Right ventricle myocardium inferior (tissue), 1 donor: ENCODE measurements around the gene SEC22A. TPM values are rescaled to one million over a fixed set of nuclear protein-coding genes. Genes with fewer than 3 reads are reported as not detected.
"Not testable (repeated sequence)": the region's sequence is repeated elsewhere in the genome, so short reads cannot be mapped to it uniquely, and the experiment has no call there.

Source experiments
- ATAC-seq: fragments of 200-7000 bp; cut with Tn5 transposase; one replicate; pipeline ENCODE4 v1.9.1; 2020; ENCODE audit warnings: mild to moderate bottlenecking, moderate library complexity
- DNase-seq: peaks from one replicate; pipeline ENCODE4 v3.0.0; 2021; ENCODE audit errors: missing footprints
- intact Hi-C: fragments of 100-400 bp; cut with DNase I; formaldehyde crosslinking; loops from one replicate; pipeline ENCODE4 v1.11.0; 2022
- total RNA-seq: library from RNA; stranded (reverse); fragmentation: NEBNext Ultra II Directional; extraction: Animal tissue kit (Norgen Biotek cat#: 25700); gene quantifications from one replicate; pipeline ENCODE4 v1.2.1, GENCODE V29; 2021
- donor health status: DM: no; HTN: yes; CAD: no; lungs with severe emphysema.

The SEC22A gene
- total RNA-seq, 1 donor from 2014 or later, result 14.6 TPM

DNA sequence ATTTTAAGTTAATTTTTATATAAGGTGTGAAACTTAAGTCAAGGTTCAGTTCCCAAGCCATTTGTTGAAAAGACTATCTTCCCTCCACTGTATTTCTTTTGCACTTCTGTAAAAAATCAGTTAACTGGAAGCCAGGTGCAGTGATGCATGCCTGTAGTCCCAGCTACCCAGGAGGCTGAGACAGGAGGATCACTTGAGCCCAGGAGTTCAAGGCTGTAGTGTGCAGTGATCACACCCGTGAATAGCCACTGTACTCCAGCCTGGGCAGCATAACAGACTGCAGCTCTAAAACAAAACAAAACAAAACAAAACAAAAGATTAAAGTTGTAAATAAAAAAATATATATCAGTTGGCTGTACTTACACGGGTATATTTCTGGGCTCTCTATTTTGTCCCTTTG, 33.1 kb upstream of the SEC22A start:
- intact Hi-C loops, result no loop called here
- DNase-seq (no peak), ATAC-seq (no peak)

DNA sequence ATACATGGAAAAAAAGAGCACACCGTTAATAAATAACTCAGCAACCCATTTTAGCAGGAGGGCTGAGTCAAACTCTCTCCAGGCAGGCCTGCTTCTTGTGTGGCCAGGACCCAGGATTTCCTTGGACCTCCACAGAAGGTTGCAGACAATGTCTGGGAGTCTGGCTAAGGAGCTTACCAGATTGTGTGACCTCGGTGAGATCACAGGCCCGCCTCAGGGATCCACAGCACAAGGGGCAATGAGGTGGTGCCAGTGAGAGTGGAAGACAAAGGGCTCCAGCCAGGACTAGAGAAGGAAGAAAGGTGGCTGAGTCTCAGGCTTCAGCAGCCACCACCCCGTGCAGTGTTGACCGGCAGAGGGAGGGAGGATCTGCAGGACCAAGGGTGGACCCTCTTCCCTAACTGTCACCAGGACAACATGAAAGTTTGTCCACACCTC, 32.2 kb upstream of the SEC22A start:
- DNase-seq (no peak), ATAC-seq (no peak)
- intact Hi-C loops, result no loop called here

DNA sequence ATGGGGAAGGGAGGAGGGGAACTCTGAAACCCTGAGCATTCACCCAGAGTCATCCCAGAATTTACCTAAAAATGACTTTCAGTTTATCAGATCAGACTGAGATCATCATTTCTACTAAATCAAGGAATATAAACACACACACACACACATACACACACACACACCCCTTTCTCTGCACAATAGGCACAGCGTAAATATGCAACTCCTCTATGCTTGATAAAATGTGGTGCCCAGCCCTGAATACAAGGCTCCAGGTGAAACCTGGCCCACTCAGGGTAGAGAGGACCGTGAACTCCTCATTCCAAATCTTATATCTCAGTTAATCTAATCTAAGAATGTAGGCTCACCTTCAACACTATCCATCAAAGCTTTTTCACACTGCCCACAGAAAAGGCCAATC, 31.8 kb upstream of the SEC22A start:
- intact Hi-C loops, result no loop called here

GRCh38 chr3:123180791-123181190, 21.0 kb upstream of the SEC22A start:
- ATAC-seq (no peak), DNase-seq (no peak)
- intact Hi-C loops, result no loop called here

More for the DNA sequence above, 31.8 kb upstream of the SEC22A start:
- ATAC-seq (no peak), DNase-seq (no peak)

DNA sequence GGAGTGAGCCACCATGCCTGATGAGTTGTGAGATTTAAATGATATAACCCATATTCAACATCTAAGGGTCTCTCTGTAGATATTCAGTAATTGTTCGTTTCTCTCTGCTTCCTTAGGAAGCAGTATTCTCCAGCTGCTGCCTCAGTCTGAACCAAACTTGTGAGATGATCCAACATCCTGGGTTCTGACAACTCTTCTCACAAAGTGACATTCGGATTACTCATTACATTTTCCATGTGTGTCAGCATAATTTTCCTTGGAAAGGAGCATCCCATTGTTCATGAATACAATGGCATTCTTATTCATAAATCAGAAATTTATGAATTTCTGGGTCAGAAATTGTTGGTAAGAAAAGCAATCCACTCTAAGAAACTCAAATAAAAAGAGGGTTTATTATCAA, 15.0 kb upstream of the SEC22A start:
- ATAC-seq (no peak), DNase-seq (no peak)
- intact Hi-C loops, result no loop called here

- ATAC-seq, result no peak
- no peak for DNase-seq
- intact Hi-C loops, result no loop called here
Observed at GRCh38 chr3:123188058-123188457, 13.7 kb upstream of the SEC22A start.

- ATAC-seq (peak; percentile 70), DNase-seq (no peak)
- intact Hi-C loops, result no loop called here
Observed at GRCh38 chr3:123193448-123194101, 8.2 kb upstream of the SEC22A start.

- no peak for DNase-seq
- ATAC-seq, result no peak
- intact Hi-C loops, result no loop called here
Observed at GRCh38 chr3:123194552-123194951, 7.2 kb upstream of the SEC22A start.

DNA sequence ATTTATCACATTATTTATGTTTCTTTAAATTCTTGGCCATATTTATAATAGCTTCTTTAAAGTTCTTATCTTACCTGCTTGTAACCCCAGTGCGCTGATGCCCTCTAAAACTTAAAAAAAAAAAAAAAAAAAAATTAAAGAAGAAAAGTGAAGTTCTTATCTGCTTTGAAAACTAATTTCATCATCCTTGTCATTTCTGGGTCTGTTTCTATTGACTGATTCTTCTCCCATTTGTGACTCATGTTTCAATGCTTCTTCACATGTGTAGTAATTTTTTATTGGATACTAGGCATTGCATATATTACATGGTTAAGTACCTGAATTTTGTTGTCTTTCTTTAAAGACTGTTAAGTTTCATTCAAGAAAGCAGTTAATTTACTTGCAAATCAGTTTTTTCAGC, 3.4 kb upstream of the SEC22A start:
- intact Hi-C loops, result no loop called here

GRCh38 chr3:123201223-123201556, 553 bp upstream of the SEC22A start:
- no peak for ATAC-seq
- intact Hi-C loops, result loop anchor here (10.0 kb wide), 1 partner anchor 106 kb away; no protein-coding TSS in a partner anchor
- no peak for DNase-seq

More for the DNA sequence above, 3.4 kb upstream of the SEC22A start:
- no peak for DNase-seq
- no peak for ATAC-seq

DNA sequence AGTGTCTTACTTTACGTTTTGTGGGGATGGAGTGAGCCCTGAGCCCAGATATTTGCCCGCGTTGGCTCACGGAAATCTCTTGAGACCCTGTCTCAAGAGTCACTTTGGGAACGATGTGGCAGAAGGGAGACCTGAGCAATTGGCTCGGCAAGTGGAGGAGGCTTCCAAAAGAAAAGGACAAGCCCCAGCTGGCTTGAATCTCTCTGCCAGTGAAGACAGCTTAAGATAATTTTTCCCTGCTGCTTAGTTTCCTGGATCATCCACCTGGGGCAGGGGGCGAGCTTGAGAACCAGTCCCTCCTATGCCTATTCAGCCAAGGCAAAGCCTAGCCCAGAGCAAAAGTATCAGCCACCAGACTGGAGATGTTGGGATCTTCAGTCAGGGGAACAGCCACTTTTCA, 708 bp downstream of the SEC22A start:
- DNase-seq, result no peak
- intact Hi-C loops, result loop anchor here (10.0 kb wide), 1 partner anchor 108 kb away; no protein-coding TSS in a partner anchor
- no peak for ATAC-seq

GRCh38 chr3:123218990-123219389, 17.2 kb downstream of the SEC22A start:
- no peak for DNase-seq
- intact Hi-C loops, result no loop called here
- ATAC-seq, result no peak

DNA sequence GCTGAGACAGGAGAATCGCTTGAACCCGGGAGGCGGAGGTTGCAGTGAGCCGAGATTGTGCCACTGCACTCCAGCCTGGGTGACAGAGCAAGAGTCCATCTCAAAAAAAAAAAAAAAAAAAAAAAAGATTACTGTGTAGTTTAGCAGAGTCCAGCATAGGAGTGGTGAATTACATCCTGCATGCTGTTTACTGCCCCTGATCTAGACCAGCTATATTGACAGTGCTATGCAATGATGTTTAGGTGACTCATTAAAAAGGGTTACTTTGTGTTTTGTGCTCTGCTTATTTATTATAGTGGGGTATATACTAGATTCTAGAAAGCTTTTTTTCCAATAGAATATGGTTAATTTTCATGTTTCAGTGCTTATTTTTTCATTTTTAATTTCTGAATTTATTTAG, 19.6 kb downstream of the SEC22A start:
- intact Hi-C loops, ATAC-seq, DNase-seq: not testable (repeated sequence)

DNA sequence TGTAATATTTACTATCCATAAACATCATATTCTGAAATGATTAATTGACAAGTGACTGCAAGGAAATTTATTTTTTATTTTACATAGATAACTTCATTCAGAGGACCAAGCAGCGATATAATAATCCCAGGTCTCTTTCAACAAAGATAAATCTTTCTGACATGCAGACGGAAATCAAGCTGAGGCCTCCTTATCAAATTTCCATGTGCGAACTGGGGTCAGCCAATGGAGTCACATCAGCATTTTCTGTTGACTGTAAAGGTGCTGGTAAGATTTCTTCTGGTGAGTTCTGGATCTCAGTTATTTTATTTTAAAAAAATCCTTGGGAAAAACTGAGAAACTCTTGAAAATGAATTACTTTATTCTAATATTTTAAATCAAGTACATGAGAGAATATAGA, 23.3 kb downstream of the SEC22A start:
- no peak for DNase-seq
- no peak for ATAC-seq
- intact Hi-C loops, result no loop called here

GRCh38 chr3:123226549-123226948, 24.8 kb downstream of the SEC22A start:
- no peak for ATAC-seq
- DNase-seq, result no peak

DNA sequence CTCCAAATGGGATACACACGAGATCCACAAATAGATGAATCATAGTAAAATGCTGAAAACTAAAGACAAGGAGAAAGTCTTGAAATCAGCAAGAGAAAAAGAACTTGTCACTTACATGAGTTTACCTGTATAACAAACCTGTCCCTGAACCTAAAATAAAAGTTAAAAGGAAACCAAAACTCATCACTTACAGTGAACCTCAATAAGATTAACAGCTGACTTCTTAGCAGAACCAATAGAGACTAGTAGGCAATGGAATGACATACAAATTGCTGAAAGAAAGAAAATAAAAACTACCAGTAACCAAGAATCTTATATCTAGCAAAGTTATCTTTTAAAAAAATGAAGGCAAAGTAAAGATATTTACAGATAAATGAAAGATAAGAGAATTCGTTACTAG, 27.4 kb downstream of the SEC22A start:
- ATAC-seq (no peak), DNase-seq (no peak)
- intact Hi-C loops, result no loop called here

More at GRCh38 chr3:123226549-123226948, 24.8 kb downstream of the SEC22A start:
- intact Hi-C loops, result no loop called here

- no peak for DNase-seq
- intact Hi-C loops, result no loop called here
Observed at GRCh38 chr3:123236902-123237301, 35.2 kb downstream of the SEC22A start.

GRCh38 chr3:123239186-123239585, 37.4 kb downstream of the SEC22A start:
- intact Hi-C loops, DNase-seq, ATAC-seq: not testable (repeated sequence)

More at GRCh38 chr3:123236902-123237301, 35.2 kb downstream of the SEC22A start:
- no peak for ATAC-seq

- ATAC-seq (no peak), DNase-seq (no peak)
- intact Hi-C loops, result no loop called here
Observed at GRCh38 chr3:123239756-123240155, 38.0 kb downstream of the SEC22A start.

DNA sequence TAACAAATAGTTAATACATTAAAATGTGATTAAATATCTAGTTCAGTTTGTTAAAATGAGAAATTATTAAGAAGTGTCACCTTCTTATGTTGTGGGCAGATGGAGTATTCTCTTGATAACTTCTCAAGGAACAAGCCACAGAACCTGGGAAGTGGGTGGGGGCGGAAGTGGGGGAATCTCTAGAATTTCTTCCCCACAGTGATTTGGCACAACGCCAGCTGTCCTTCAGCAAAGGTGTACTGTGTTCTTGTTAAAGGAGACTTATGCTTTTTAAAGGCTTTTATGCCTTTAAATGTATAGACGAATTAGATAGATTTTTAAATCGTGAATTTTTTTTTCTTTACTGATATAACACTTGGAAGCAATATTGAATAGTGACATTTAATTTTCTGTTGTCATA, 42.4 kb downstream of the SEC22A start:
- no peak for ATAC-seq
- DNase-seq, result no peak
- intact Hi-C loops, result no loop called here

DNA sequence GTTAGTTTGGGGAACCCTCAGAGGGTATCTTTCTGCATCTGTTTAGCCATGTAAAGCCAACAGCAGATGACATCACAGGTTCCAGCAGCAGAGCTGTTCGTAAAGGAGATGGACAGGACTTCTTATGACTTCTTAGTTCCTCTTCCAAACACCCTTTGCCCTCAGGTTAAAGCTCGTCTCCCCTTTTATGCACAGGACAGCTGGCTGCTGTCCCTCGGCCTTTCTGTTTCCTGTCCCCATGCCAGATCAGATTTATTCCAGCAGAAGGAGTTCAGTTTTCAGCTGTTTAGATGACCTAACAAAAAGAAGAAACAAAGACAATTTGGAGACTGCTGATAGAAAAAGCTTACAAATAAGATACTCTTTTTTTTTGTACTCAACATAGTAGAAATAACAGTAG, 45.1 kb downstream of the SEC22A start:
- intact Hi-C loops, result no loop called here
- DNase-seq, result no peak
- no peak for ATAC-seq
